NT2/D1 (cell line): ENCODE data around the gene TSHZ3.

Source experiments
- DNase-seq: peaks from one replicate; pipeline ENCODE4 v3.0.0-alpha.2; 2011; ENCODE audit warnings: low read depth, low spot score
- H3K27me3 ChIP-seq: 2 replicates; pipeline ENCODE4 v1.6.0; 2011; ENCODE audit warnings: mild to moderate bottlenecking; ENCODE audit not compliant: insufficient read length, insufficient read depth
- H3K36me3 ChIP-seq: 2 replicates; pipeline ENCODE4 v1.6.1; 2011; ENCODE audit warnings: mild to moderate bottlenecking, low read length, mixed read lengths; ENCODE audit not compliant: insufficient read depth, insufficient read length
- H3K4me1 ChIP-seq: 2 replicates; pipeline ENCODE4 v1.5.1; 2011; ENCODE audit not compliant: insufficient read depth, insufficient read length
- H3K4me3 ChIP-seq: 2 replicates; pipeline ENCODE4 v1.5.1; 2011; ENCODE audit warnings: low read depth; ENCODE audit not compliant: insufficient read length
- H3K9ac ChIP-seq: 2 replicates; pipeline ENCODE4 v1.6.0; 2011; ENCODE audit warnings: low read depth; ENCODE audit not compliant: insufficient read length
- H3K9me3 ChIP-seq: 2 replicates; pipeline ENCODE4 v1.5.1; 2011; ENCODE audit warnings: mild to moderate bottlenecking, low read length; ENCODE audit not compliant: insufficient read depth
- SUZ12 ChIP-seq: IDR thresholded peaks from 2 replicates; pipeline ENCODE4 v1.6.1; 2011; ENCODE audit not compliant: insufficient read length, insufficient read depth; ENCODE audit errors: extremely low read depth
- YY1 ChIP-seq: IDR thresholded peaks from 2 replicates; pipeline ENCODE4 v1.6.1; 2011; ENCODE audit not compliant: insufficient read length, insufficient read depth
- ZNF274 ChIP-seq: IDR thresholded peaks from 2 replicates; pipeline ENCODE4 v1.6.1; 2011; ENCODE audit warnings: mild to moderate bottlenecking, low read depth, low read length

Gene TSHZ3

DNA sequence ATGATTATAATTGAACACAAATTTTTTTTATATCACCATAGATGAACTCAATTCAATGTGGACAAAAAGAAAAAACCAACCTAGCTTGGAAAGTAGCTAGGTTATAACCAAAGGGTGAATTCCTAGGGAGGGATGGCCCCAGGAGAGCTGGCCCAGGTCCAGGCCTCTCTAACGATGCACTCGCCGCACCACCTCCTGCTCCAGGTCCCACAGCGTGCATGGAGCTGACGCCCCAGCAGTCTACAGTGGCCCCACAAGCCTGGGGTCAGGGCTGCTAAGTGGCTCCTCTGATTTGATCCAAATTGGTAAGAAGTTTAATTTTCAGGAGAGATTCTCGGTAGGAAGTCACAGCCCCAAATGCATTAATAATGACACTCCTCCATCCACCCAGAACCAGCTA, 48.8 kb downstream of the TSHZ3 start:
- Histone ChIP-seq H3K4me1 (peaks cover 2% of the 10 kb centered on the region), H3K9ac (no peak overlapping the region), H3K4me3 (no peak overlapping the region), H3K36me3 (no peaks in the 10 kb centered on the region), H3K27me3 (no peaks in the 10 kb centered on the region), H3K9me3 (no peaks in the 10 kb centered on the region)
- no peak for TF ChIP-seq ZNF274
- no peak for TF ChIP-seq SUZ12
- TF ChIP-seq YY1: no peak
- no peak for DNase-seq

DNA sequence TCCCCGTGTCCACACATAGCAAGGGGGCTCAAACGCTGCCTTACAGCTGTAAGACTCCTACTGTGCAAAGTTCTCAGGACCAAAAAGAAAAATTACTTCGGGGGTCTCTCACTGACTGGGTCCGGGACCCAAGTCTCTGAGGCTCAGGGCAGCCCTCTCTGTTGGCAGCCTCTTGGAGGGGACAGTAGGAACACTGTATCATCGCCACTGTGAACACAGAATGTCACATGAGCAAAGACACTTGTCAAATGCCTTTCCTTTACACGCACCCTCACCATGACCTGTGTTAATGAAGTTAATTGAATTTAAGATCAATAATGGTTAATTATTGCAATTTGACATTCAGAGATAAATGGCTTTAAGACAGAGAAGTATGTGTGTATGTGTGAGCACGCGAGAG, 49.6 kb downstream of the TSHZ3 start:
- Histone ChIP-seq H3K27me3 (no peaks in the 10 kb centered on the region), H3K9me3 (no peaks in the 10 kb centered on the region), H3K4me1 (peaks cover 2% of the 10 kb centered on the region), H3K9ac (no peak overlapping the region), H3K36me3 (no peaks in the 10 kb centered on the region), H3K4me3 (no peak overlapping the region)
- no peak for TF ChIP-seq SUZ12
- TF ChIP-seq ZNF274: no peak
- TF ChIP-seq YY1: no peak
- DNase-seq: no peak

DNA sequence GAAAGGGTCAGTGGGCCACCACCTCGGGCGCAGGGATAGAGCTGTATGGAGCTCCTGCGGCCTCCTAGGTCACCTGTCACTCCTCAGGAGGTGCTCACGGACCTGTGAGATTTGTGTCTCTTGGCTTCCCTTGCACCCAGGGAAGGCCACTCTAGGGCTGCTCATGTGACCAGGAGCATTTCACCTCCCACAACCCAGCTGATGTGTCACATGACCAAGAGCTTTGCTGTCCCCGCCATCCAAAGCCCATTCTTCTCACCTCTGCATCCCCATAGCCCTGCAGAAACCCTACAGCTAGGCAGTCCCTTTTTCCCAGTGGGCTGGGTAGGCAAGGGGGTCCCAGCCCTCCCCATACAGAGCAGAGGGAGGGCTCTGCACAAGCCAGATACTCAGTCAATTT, 51.2 kb downstream of the TSHZ3 start:
- TF ChIP-seq SUZ12: no peak
- TF ChIP-seq YY1: no peak
- no peak for TF ChIP-seq ZNF274
- no peak for DNase-seq
- no peaks in the 10 kb centered on the region for H3K27me3 ChIP-seq
- no peak overlapping the region for H3K9ac ChIP-seq
- no peak overlapping the region for H3K4me3 ChIP-seq
- no peaks in the 10 kb centered on the region for H3K9me3 ChIP-seq
- H3K4me1 ChIP-seq: peaks cover 2% of the 10 kb centered on the region
- H3K36me3 ChIP-seq: no peaks in the 10 kb centered on the region

DNA sequence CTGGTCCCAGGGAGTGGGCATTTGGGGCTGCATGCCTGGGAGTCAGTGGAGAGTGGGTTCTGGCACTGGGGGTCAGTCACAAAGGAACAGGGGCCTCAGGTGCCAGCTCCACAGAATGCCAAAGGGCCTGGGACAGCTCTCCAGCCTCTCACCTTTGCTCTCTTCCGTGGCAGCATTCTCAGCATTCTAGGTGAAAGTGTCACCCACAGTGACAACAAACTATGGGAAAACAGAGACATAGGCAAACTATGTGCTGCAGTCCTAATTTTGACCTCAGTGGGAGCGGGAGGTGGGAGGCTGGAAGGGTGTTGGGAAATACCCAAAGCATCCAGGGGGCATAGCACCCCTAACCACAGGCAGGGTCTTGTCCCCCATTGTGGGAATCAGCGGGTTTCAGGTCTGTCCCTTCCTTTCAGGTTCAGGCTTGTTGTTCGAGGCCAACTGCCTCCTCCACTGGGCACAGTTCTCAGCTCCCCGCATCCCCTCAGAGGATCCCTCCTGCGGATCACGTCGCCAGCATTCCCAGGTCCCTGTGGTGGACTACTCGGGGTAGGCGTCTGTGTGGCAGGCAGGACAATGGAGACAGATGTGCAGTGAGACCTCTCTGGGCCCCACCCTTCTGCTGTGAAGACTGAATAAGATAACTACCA, 52.4 kb downstream of the TSHZ3 start:
- Histone ChIP-seq H3K4me1 (peaks cover 2% of the 10 kb centered on the region), H3K9ac (no peak overlapping the region), H3K36me3 (no peaks in the 10 kb centered on the region), H3K9me3 (no peaks in the 10 kb centered on the region), H3K4me3 (no peak overlapping the region), H3K27me3 (no peaks in the 10 kb centered on the region)
- DNase-seq: no peak
- TF ChIP-seq ZNF274: no peak
- no peak for TF ChIP-seq YY1
- no peak for TF ChIP-seq SUZ12

DNA sequence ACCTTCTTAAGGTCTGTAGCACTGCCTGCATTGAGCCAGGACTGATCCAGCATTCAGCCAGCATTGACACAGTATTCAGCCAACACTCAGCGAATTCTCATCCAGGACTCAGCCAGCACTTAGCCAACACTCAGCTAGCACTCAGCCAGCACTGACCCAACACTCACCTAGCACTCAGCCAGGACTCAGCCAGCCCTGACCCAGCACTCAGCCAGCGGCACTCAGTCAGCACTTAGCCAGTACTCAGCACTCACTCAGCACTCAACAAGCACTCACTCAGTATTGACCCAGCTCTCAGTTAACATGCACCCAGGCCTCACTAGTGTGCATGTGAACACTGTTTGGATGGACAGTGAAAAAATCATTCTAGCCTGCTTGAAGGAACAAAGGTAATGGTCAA, 55.0 kb downstream of the TSHZ3 start:
- DNase-seq: no peak
- no peaks in the 10 kb centered on the region for H3K27me3 ChIP-seq
- H3K9ac ChIP-seq: no peak overlapping the region
- TF ChIP-seq ZNF274: no peak
- no peak for TF ChIP-seq SUZ12
- TF ChIP-seq YY1: no peak
- no peaks in the 10 kb centered on the region for H3K36me3 ChIP-seq
- no peaks in the 10 kb centered on the region for H3K9me3 ChIP-seq
- H3K4me1 ChIP-seq: peaks cover 2% of the 10 kb centered on the region
- no peak overlapping the region for H3K4me3 ChIP-seq

DNA sequence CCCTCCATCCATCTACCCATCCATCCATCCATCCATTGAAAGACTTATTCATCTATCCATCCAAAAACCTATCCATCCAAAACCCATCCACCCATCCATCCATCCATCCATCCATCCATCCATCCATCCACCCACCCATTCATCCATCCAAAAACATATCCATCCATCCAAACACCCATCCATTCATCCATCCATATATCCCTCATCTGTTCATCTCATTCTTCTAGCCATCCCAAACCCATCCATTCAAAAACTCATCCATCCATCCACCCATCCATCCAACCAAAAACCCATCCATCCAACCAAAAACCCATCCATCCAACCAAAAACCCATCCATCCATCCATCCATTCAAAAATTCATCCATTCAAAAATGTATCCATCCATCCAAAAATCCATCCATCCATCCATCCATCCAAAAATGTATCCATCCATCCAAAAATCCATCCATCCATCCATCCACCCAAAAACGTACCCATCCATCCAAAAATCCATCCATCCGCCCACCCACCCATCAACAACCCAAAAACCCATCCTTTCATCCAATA, 56.5 kb downstream of the TSHZ3 start:
- Histone ChIP-seq H3K4me1 (peaks cover 2% of the 10 kb centered on the region), H3K9ac (no peak overlapping the region), H3K4me3 (no peak overlapping the region), H3K36me3 (no peaks in the 10 kb centered on the region), H3K9me3 (no peaks in the 10 kb centered on the region), H3K27me3 (no peaks in the 10 kb centered on the region)
- no peak for DNase-seq
- TF ChIP-seq ZNF274: no peak
- no peak for TF ChIP-seq YY1
- no peak for TF ChIP-seq SUZ12

DNA sequence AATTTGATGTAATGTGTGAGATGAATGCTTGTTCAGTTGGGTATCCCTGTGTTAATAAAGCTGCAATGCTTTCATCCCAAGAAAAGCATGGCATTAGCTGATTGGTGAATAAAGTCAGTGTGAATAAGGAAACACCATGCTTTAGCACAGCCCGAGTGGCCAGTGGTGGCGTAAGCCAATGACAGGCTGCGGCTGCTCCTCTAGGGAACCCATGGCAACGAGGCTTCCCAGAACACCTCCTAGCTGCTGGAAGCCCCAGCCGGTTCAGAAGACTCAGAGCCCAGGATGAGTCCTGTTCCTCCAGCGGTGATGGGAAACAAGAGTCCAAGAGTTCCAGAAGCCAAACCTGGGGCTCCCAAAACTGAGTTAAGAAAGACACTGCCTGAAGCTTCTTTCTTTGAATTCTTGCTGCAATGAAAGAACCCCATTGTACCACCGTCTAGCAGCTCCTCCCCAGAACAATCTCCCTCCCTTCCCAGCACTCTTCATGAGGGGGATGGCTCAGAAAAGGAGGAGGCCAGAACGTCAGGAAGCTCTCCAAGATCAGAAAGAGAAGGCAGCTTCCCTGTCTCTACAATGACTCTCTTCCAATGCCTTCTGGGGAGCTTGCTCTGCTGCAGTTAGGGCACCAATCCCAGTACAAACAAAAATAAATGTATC, 58.2 kb downstream of the TSHZ3 start:
- Histone ChIP-seq H3K36me3 (no peaks in the 10 kb centered on the region), H3K4me1 (no peaks in the 10 kb centered on the region), H3K9ac (no peak overlapping the region), H3K27me3 (no peaks in the 10 kb centered on the region), H3K4me3 (no peak overlapping the region), H3K9me3 (no peaks in the 10 kb centered on the region)
- DNase-seq: no peak
- TF ChIP-seq SUZ12: no peak
- TF ChIP-seq YY1: no peak
- no peak for TF ChIP-seq ZNF274
